ENCODE results near the gene AUNIP. TPM values are rescaled to one million over a fixed set of nuclear protein-coding genes. Genes with fewer than 3 reads are reported as not detected.

Gene AUNIP
- total and polyA plus RNA-seq, 2 donors (not counting 1 experiment from before 2014, with no cell fraction given), result 0.33 to 1.2 TPM

DNA sequence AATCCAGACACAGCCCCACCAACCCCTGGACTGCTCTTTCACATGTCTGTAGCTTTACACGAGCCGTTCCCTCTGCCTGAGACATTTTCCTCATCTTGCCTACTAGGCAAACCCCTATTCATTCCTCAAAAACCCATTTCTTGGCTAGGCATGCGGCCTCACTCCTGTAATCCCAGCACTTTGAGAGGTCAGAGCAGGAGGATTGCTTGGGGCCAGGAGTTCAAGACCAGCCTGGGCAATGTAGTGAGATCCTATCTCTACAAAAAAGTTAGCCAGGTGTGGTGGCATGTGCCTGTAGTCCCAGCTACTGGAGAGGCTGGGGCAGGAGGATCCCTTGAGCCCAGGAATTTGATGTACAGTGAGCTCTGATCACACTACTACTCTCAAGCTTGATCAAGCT, 5.2 kb upstream of the AUNIP start:
- no peaks in the 10 kb centered on the region for H3K4me1 ChIP-seq (ENCODE audit: control insufficient read depth, extremely low read depth, insufficient read depth, low read length)
- H3K79me2 ChIP-seq (ENCODE audit: control insufficient read depth, insufficient read depth, low read length), result no peaks in the 10 kb centered on the region
- no peaks in the 10 kb centered on the region for H3K27me3 ChIP-seq (ENCODE audit: control insufficient read depth, insufficient read depth, low read length)
- no peak overlapping the region for H3K4me3 ChIP-seq (replicated peaks in 1 of 4; ENCODE audit: control extremely low read depth in 1 of 4, insufficient read depth in 1 of 4, low read depth in 3 of 4, low read length in 4 of 4)
- no peak overlapping the region for H3K4me2 ChIP-seq (ENCODE audit: extremely low read depth, insufficient read depth, low read length)
- TF ChIP-seq EZH2 (IDR thresholded peaks at IDR 0.05; ENCODE audit: low read length, missing control alignments), result no peak
- TF ChIP-seq, protein P1, sequence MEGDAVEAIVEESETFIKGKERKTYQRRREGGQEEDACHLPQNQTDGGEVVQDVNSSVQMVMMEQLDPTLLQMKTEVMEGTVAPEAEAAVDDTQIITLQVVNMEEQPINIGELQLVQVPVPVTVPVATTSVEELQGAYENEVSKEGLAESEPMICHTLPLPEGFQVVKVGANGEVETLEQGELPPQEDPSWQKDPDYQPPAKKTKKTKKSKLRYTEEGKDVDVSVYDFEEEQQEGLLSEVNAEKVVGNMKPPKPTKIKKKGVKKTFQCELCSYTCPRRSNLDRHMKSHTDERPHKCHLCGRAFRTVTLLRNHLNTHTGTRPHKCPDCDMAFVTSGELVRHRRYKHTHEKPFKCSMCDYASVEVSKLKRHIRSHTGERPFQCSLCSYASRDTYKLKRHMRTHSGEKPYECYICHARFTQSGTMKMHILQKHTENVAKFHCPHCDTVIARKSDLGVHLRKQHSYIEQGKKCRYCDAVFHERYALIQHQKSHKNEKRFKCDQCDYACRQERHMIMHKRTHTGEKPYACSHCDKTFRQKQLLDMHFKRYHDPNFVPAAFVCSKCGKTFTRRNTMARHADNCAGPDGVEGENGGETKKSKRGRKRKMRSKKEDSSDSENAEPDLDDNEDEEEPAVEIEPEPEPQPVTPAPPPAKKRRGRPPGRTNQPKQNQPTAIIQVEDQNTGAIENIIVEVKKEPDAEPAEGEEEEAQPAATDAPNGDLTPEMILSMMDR (conservative IDR thresholded peaks at IDR 0.05 in 1 of 2, IDR thresholded peaks at IDR 0.05 in 1 of 2; ENCODE audit: low read depth in 1 of 2, low read length in 2 of 2), result no peak
- no peak overlapping the region for H2AFZ ChIP-seq (ENCODE audit: low read length)
- no peak overlapping the region for H3K27ac ChIP-seq (ENCODE audit: insufficient read depth, low read length)
- no peak overlapping the region for H3K9ac ChIP-seq (ENCODE audit: insufficient read depth, low read length)
- no peaks in the 10 kb centered on the region for H4K20me1 ChIP-seq (ENCODE audit: control insufficient read depth, extremely low read depth, insufficient read depth, low read length)
- no peaks in the 10 kb centered on the region for H3K9me3 ChIP-seq (ENCODE audit: control insufficient read depth, insufficient read depth, low read depth, low read length)
- no peak for DNase-seq (ENCODE audit: low read depth in 2 of 2)
- H3K36me3 ChIP-seq (ENCODE audit: control insufficient read depth, insufficient read depth, low read length), result peaks cover 7% of the 10 kb centered on the region

DNA sequence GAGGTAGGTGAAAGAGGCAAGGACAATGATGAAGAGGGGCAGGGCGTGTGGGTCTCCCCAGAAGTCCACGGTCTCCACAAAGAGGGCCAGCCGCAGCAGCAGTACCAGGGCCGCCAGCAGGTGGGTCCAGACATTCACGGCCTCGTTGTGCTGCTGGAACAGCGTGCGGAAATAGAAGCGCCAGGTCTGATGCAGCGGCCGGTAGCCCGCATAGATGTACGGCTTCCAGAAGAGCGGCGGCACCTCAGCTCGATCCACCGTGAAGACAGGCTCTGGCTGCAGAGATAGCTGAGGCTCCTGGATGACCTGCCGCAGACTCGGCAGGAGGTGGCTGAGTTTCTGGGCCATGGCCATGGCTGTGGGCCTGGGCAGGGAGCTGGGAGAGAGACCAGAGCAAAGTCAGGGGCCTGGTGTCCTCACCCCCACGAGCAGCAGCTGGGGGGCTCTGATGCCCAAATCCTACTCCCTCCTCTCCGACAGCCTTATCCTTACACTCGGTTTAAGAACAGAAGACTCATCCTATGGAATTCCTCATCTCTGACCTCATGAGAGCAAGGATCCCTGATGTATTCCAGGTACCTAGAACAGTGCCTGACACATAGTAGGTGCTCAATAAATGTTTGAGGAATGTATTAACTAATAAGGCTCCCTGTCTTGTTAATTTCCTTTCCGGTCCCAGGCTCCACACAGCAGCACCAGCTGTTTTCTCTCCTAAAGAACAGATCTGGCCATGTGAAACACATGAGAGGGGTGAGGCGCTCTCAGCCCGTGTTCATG, 4.4 kb upstream of the AUNIP start:
- Histone ChIP-seq H3K4me1 (ENCODE audit: control insufficient read depth, extremely low read depth, insufficient read depth, low read length) (peaks cover 2% of the 10 kb centered on the region), H2AFZ (ENCODE audit: low read length) (no peak overlapping the region), H3K27ac (ENCODE audit: insufficient read depth, low read length) (no peak overlapping the region), H3K27me3 (ENCODE audit: control insufficient read depth, insufficient read depth, low read length) (no peaks in the 10 kb centered on the region), H3K36me3 (ENCODE audit: control insufficient read depth, insufficient read depth, low read length) (peaks cover 7% of the 10 kb centered on the region), H3K79me2 (ENCODE audit: control insufficient read depth, insufficient read depth, low read length) (peaks cover 3% of the 10 kb centered on the region), H4K20me1 (ENCODE audit: control insufficient read depth, extremely low read depth, insufficient read depth, low read length) (no peaks in the 10 kb centered on the region), H3K4me3 (replicated peaks in 1 of 4; ENCODE audit: control extremely low read depth in 1 of 4, insufficient read depth in 1 of 4, low read depth in 3 of 4, low read length in 4 of 4) (no peak overlapping the region), H3K9me3 (ENCODE audit: control insufficient read depth, insufficient read depth, low read depth, low read length) (no peaks in the 10 kb centered on the region), H3K4me2 (ENCODE audit: extremely low read depth, insufficient read depth, low read length) (no peak overlapping the region), H3K9ac (ENCODE audit: insufficient read depth, low read length) (no peak overlapping the region)
- TF ChIP-seq, protein P1 (conservative IDR thresholded peaks at IDR 0.05 in 1 of 2, IDR thresholded peaks at IDR 0.05 in 1 of 2; ENCODE audit: low read depth in 1 of 2, low read length in 2 of 2), result no peak
- TF ChIP-seq EZH2 (IDR thresholded peaks at IDR 0.05; ENCODE audit: low read length, missing control alignments), result no peak
- no peak for DNase-seq (ENCODE audit: low read depth in 2 of 2)

DNA sequence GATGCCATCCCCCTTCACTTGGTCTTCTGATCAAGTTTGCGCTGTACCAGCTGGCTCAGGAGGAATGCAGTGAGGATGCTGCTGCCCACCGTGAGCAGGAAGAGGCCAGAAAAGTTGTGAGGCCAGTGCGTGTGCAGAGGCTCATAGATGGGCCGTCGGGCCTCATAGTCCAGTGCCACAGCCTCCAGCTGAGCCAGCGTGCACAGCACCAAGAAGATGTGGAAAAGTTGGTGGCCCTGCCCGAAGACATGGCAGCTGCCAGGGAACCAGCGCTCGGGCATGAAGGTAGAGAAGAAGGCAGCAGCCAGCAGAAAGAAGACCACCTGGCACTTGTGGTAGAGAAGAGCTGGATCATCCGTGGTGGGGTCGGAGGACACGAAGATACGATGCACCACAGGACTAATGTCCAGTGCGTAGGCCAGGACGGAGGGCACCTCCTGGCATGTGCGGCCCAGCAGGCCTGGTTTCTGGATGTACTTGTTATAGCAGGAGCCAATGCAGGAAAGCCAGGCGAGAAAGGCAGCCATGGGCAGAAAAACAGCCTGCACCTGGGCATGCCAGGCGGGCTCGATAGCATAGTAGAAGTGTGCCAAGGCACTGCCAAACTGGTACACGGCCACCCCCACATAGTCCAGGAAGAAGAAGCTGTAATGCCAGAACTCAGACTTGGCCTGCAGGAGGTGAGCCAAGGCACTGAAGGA, 3.7 kb upstream of the AUNIP start:
- no peaks in the 10 kb centered on the region for H3K27me3 ChIP-seq (ENCODE audit: control insufficient read depth, insufficient read depth, low read length)
- no peak for TF ChIP-seq EZH2 (IDR thresholded peaks at IDR 0.05; ENCODE audit: low read length, missing control alignments)
- TF ChIP-seq, protein P1 (conservative IDR thresholded peaks at IDR 0.05 in 1 of 2, IDR thresholded peaks at IDR 0.05 in 1 of 2; ENCODE audit: low read depth in 1 of 2, low read length in 2 of 2), result no peak

More for the DNA sequence above, 3.7 kb upstream of the AUNIP start:
- Histone ChIP-seq H4K20me1 (ENCODE audit: control insufficient read depth, extremely low read depth, insufficient read depth, low read length) (no peaks in the 10 kb centered on the region), H3K27ac (ENCODE audit: insufficient read depth, low read length) (no peak overlapping the region), H3K9me3 (ENCODE audit: control insufficient read depth, insufficient read depth, low read depth, low read length) (no peaks in the 10 kb centered on the region), H3K79me2 (ENCODE audit: control insufficient read depth, insufficient read depth, low read length) (peaks cover 5% of the 10 kb centered on the region), H3K4me3 (replicated peaks in 1 of 4; ENCODE audit: control extremely low read depth in 1 of 4, insufficient read depth in 1 of 4, low read depth in 3 of 4, low read length in 4 of 4) (no peak overlapping the region), H3K4me2 (ENCODE audit: extremely low read depth, insufficient read depth, low read length) (no peak overlapping the region), H2AFZ (ENCODE audit: low read length) (no peak overlapping the region), H3K9ac (ENCODE audit: insufficient read depth, low read length) (no peak overlapping the region), H3K4me1 (ENCODE audit: control insufficient read depth, extremely low read depth, insufficient read depth, low read length) (peaks cover 4% of the 10 kb centered on the region), H3K36me3 (ENCODE audit: control insufficient read depth, insufficient read depth, low read length) (peaks cover 7% of the 10 kb centered on the region)
- no peak for DNase-seq (ENCODE audit: low read depth in 2 of 2)
